Measurements from ENCODE around the gene MRPL39.

MRPL39 gene

GRCh38 chr21:25589887-25590286 lies 17.4 kb downstream of the MRPL39 start:
- no peak for DNase-seq
- no peaks in the 10 kb centered on the region for H3K4me1 ChIP-seq (ENCODE audit: low read length)
- no peaks in the 10 kb centered on the region for H4K20me1 ChIP-seq (ENCODE audit: insufficient read depth, low read length)
- no peak overlapping the region for H3K4me2 ChIP-seq (ENCODE audit: low read depth, low read length)
- no peaks in the 10 kb centered on the region for H3K27me3 ChIP-seq (replicated peaks; ENCODE audit: insufficient read depth, low read length)
- TF ChIP-seq EZH2phosphoT487 (IDR thresholded peaks at IDR 0.05; ENCODE audit: low read length) = no peak
- TF ChIP-seq CTCF (IDR thresholded peaks at IDR 0.05; ENCODE audit: low read length) = no peak
- TF ChIP-seq EZH2 (optimal IDR thresholded peaks at IDR 0.05; ENCODE audit: low read depth, low read length) = no peak
- no peak overlapping the region for H3K9ac ChIP-seq (ENCODE audit: low read length)
- H3K27ac ChIP-seq (ENCODE audit: low read length) = no peak overlapping the region
- H2AFZ ChIP-seq (ENCODE audit: low read length) = no peak overlapping the region
- no peaks in the 10 kb centered on the region for H3F3A ChIP-seq (ENCODE audit: insufficient read depth, low read length)
- H3K4me3 ChIP-seq (ENCODE audit: low read length) = no peak overlapping the region
- no peaks in the 10 kb centered on the region; the same call in 1 of the 2 replicates for H3K36me3 ChIP-seq (replicated peaks; ENCODE audit: insufficient read depth, low read length)
- H3K9me2 ChIP-seq (replicated peaks; ENCODE audit: insufficient read depth, low read length) = no peaks in the 10 kb centered on the region
- no peaks in the 10 kb centered on the region for H3K9me3 ChIP-seq (replicated peaks; ENCODE audit: insufficient read depth, low read length)
- H3K79me2 ChIP-seq (ENCODE audit: low read length) = no peaks in the 10 kb centered on the region

GRCh38 chr21:25586791-25587190 lies 20.5 kb downstream of the MRPL39 start:
- no peaks in the 10 kb centered on the region; the same call in 1 of the 2 replicates for H3K36me3 ChIP-seq (replicated peaks; ENCODE audit: insufficient read depth, low read length)

GRCh38 chr21:25586326-25586725 lies 21.0 kb downstream of the MRPL39 start:
- Histone ChIP-seq H3K4me3 (ENCODE audit: low read length) (no peak overlapping the region), H3F3A (ENCODE audit: insufficient read depth, low read length) (no peaks in the 10 kb centered on the region), H3K9ac (ENCODE audit: low read length) (no peak overlapping the region), H3K27ac (ENCODE audit: low read length) (no peak overlapping the region), H3K4me2 (ENCODE audit: low read depth, low read length) (no peak overlapping the region), H3K9me2 (replicated peaks; ENCODE audit: insufficient read depth, low read length) (no peaks in the 10 kb centered on the region), H3K36me3 (replicated peaks; ENCODE audit: insufficient read depth, low read length) (no peaks in the 10 kb centered on the region; the same call in 1 of the 2 replicates), H4K20me1 (ENCODE audit: insufficient read depth, low read length) (no peaks in the 10 kb centered on the region), H3K79me2 (ENCODE audit: low read length) (no peaks in the 10 kb centered on the region), H3K9me3 (replicated peaks; ENCODE audit: insufficient read depth, low read length) (no peaks in the 10 kb centered on the region), H3K4me1 (ENCODE audit: low read length) (no peaks in the 10 kb centered on the region), H3K27me3 (replicated peaks; ENCODE audit: insufficient read depth, low read length) (no peaks in the 10 kb centered on the region), H2AFZ (ENCODE audit: low read length) (no peak overlapping the region)
- TF ChIP-seq EZH2 (optimal IDR thresholded peaks at IDR 0.05; ENCODE audit: low read depth, low read length) (no peak), CTCF (IDR thresholded peaks at IDR 0.05; ENCODE audit: low read length) (no peak), EZH2phosphoT487 (IDR thresholded peaks at IDR 0.05; ENCODE audit: low read length) (no peak)
- no peak for DNase-seq

More at GRCh38 chr21:25586791-25587190, 20.5 kb downstream of the MRPL39 start:
- Histone ChIP-seq H3K4me1 (ENCODE audit: low read length) (no peaks in the 10 kb centered on the region), H3K27ac (ENCODE audit: low read length) (no peak overlapping the region), H4K20me1 (ENCODE audit: insufficient read depth, low read length) (no peaks in the 10 kb centered on the region), H3K4me2 (ENCODE audit: low read depth, low read length) (no peak overlapping the region), H3K9me2 (replicated peaks; ENCODE audit: insufficient read depth, low read length) (no peaks in the 10 kb centered on the region), H3K27me3 (replicated peaks; ENCODE audit: insufficient read depth, low read length) (no peaks in the 10 kb centered on the region), H3F3A (ENCODE audit: insufficient read depth, low read length) (no peaks in the 10 kb centered on the region), H3K9me3 (replicated peaks; ENCODE audit: insufficient read depth, low read length) (no peaks in the 10 kb centered on the region), H3K9ac (ENCODE audit: low read length) (no peak overlapping the region), H3K4me3 (ENCODE audit: low read length) (no peak overlapping the region), H2AFZ (ENCODE audit: low read length) (no peak overlapping the region), H3K79me2 (ENCODE audit: low read length) (no peaks in the 10 kb centered on the region)
- no peak for TF ChIP-seq EZH2 (optimal IDR thresholded peaks at IDR 0.05; ENCODE audit: low read depth, low read length)
- DNase-seq = no peak

- no peaks in the 10 kb centered on the region for H4K20me1 ChIP-seq (ENCODE audit: insufficient read depth, low read length)
- H3K9me3 ChIP-seq (replicated peaks; ENCODE audit: insufficient read depth, low read length) = no peaks in the 10 kb centered on the region
- H3F3A ChIP-seq (ENCODE audit: insufficient read depth, low read length) = no peaks in the 10 kb centered on the region
- no peaks in the 10 kb centered on the region for H3K4me1 ChIP-seq (ENCODE audit: low read length)
- no peak overlapping the region for H3K27ac ChIP-seq (ENCODE audit: low read length)
- H3K79me2 ChIP-seq (ENCODE audit: low read length) = no peaks in the 10 kb centered on the region
- TF ChIP-seq CTCF (IDR thresholded peaks at IDR 0.05; ENCODE audit: low read length) (no peak), EZH2phosphoT487 (IDR thresholded peaks at IDR 0.05; ENCODE audit: low read length) (no peak), EZH2 (optimal IDR thresholded peaks at IDR 0.05; ENCODE audit: low read depth, low read length) (no peak)
- no peak for DNase-seq
- no peaks in the 10 kb centered on the region for H3K27me3 ChIP-seq (replicated peaks; ENCODE audit: insufficient read depth, low read length)
- H2AFZ ChIP-seq (ENCODE audit: low read length) = no peak overlapping the region
- no peak overlapping the region for H3K9ac ChIP-seq (ENCODE audit: low read length)
- H3K36me3 ChIP-seq (replicated peaks; ENCODE audit: insufficient read depth, low read length) = no peaks in the 10 kb centered on the region
- H3K4me3 ChIP-seq (ENCODE audit: low read length) = no peak overlapping the region
- H3K4me2 ChIP-seq (ENCODE audit: low read depth, low read length) = no peak overlapping the region
- no peaks in the 10 kb centered on the region for H3K9me2 ChIP-seq (replicated peaks; ENCODE audit: insufficient read depth, low read length)
Measured at GRCh38 chr21:25584833-25585676, 22.2 kb downstream of the MRPL39 start.
